HG03571 (cell line): ENCODE results near the gene POLR1E.
"Not testable (repeated sequence)": the region's sequence is repeated elsewhere in the genome, so short reads cannot be mapped to it uniquely, and the experiment has no call there.

ENCODE experiments used
- ATAC-seq: cut with Tn5 transposase; IDR thresholded peaks from one replicate; pipeline ENCODE4 v1.9.1; 2021; ENCODE audit not compliant: unreplicated experiment

The POLR1E gene

DNA sequence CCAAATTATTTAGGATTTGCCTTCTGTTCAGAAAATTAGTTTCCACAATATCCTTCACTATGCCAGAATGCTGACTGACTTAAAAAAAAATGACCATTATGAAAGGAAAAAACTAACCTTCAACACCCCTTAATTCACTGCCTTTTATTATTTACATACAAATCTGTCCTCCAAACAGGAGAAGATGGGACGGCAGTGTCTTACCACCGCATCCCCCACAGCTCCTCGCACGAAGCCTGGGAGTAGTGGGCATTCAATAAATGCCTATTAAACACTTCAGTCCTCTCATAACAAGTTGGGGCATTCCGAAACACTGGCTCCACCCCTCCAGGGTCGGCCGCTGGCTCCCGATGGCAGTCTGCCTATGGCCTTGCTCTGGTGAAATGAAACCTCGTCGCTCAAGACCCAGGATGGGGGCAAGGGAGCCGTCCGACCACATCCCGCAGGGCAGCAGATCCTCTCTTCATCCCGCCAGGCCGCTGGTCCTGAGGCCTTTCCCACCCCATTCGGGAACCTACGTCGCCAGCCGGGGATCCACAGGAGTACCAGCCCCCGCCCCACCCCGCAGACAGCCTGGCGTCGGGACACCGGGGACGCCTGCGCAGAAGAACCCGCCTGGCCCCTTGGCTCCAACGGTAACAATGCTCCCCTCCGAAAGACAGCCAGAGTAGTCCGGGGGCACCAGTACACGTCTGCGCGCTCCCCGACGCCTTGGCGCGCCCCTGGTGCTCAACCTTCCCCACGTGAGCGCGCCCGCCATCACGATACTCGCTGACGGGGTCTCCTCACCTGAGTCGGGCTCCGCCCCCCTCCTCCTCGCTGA is 21.1 kb upstream of the POLR1E start:
- ATAC-seq, result peak; percentile 19

DNA sequence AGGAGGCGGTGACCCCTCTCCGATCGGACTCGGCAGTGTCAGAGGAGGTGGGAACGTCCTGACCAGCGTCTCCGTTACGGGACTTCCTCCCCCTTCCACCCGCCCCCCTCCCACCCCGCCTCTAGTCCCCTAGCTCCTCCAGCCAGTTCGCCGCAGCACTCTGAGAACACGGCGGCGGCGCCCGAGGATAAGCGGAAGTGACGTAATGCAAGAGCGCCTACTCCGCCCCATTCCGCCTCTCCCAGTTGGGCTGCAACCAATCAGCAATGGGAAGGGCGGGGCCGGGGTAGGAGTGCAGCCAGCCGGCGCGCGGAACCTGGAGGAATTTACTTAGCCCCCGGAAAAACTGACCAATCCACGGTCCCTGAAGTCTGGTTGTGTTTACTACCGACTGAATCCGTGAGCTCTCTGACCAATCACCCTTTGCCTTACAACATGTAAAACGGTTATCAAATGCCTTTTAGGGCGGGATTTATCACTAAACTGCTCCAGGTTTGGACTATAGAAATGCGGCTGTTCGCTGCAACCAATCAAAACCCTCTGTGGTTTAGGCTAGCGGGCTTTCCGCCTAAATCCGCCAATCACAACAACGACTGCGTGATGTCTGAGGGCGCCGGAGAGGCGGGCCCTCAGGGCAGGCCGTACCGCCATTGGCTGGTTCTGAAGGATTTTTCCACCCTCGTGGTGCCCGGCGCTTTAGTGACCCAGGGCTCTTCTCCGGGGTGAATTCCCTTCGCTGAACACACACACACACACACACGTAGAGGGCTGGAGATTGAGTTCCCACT is 20.3 kb upstream of the POLR1E start, which contains the start of gene ZBTB5:
TSS of gene ZBTB5 (minus strand) at position 202 of the 788 bp plus-strand sequence. CDS start 22,899 bp downstream, outside the sequence.
- peak; percentile 79 for ATAC-seq

GRCh38 chr9:37466037-37466709 is 19.6 kb upstream of the POLR1E start:
- ATAC-seq, result peak; percentile 12

DNA sequence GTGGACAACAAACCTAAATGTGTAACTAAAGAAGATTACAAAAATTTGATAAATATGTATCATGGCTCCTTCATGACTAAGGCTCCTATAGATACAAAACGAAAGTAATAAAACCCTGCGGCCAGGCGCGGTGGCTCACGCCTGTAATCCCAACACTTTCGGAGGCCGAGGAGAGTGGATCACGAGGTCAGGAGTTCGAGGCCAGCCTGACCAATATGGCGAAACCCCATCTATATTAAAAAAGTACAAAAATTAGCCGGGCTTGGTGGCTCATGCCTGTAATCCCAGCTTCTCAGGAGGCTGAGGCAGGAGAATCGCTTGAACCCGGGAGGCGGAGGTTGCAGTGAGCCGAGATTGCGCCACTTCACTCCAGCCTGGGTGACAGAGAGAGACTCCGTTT is 18.2 kb upstream of the POLR1E start:
- not testable (repeated sequence) for ATAC-seq

DNA sequence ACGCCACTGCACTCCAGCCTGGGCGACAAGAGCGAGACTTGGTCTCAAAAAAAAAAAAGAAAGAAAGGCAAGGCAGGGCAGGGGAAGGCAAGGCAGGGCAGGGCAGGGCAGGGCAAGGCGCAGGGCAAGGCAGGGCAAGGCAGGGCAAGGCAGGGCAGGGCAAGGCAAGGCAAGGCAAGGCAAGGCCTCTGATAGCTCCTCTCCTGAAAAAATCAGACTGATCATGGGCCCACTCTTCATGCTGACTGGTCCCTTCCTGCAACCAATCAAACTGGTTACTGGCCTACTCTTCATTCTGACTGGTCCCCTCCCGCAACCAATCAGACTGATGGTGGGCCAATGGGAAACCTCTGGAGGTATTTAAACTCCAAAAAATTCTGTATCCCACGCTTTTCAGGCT is 17.1 kb upstream of the POLR1E start:
- ATAC-seq, result no peak

DNA sequence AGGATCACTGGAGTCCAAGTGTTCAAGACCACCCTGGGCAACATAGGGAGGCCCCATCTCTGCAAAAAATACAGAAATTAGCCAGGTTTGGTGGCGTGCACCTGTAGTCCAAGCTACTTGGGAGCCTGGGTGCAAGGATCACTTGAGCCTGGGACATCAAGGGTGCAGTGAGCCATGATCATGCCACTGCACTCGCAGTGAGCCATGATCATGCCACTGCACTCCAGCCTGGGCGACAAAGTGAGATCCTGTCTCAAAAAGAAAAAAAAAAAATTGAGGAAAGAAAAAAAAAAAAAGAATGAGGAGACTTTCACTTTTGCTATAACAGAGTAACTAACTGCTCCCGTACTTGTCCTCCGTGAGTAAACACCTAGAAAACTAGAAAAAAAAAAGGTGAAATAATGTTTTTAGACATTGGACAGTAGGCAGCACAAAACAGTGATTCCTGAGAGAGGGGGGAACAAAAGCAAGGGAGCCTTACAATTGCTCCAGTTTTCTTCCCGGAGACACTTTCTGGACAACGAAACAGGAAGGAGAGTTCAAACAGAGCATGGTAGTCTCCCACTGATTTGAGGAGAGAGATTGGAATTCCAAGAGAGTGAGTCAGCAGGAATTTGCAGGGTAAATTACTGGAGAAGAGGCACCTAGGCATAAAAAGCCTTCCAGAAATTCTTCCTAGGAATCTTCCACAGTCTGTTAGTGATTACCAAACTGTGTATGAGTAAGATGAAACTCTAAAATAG is 13.6 kb upstream of the POLR1E start:
- ATAC-seq, result no peak

GRCh38 chr9:37473982-37474381 is 11.8 kb upstream of the POLR1E start:
- ATAC-seq, result not testable (repeated sequence)

DNA sequence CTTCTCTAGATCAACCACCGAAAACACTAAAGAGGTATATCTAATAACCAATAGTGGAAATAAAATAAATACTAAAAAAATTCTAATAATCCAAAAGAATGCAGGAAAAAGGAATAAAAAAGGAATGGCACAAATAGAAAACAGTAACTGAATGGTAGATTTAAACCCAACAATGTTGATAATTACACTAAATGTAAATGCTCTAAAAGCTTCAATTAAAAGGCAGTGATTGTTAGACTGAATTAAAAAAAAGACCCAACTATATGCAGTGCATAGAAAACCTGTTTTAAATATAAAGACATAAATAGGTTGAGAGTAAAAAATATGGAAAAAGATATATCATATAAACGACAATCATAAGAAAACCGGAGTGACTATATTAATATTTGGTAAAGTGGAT is 11.3 kb upstream of the POLR1E start:
- no peak for ATAC-seq

DNA sequence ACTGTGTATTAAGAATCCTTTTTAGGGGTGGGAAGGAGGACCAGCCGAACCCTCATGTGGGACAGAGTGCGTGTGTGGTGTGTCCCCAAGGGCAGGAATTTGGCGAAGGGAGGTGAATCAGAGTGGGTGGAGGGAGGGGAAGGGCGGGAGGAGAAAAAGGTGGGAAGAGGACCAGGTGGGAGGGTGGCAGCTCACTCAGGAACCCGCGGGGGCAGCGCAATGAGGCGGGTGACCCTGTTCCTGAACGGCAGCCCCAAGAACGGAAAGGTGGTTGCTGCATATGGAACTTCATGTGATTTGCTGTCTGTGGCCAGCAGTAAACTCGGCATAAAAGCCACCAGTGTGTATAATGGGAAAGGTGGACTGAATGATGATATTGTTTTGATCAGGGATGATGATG is 8.8 kb upstream of the POLR1E start:
- no peak for ATAC-seq

- not testable (repeated sequence) for ATAC-seq
Measured at GRCh38 chr9:37477443-37477842, 8.3 kb upstream of the POLR1E start.

DNA sequence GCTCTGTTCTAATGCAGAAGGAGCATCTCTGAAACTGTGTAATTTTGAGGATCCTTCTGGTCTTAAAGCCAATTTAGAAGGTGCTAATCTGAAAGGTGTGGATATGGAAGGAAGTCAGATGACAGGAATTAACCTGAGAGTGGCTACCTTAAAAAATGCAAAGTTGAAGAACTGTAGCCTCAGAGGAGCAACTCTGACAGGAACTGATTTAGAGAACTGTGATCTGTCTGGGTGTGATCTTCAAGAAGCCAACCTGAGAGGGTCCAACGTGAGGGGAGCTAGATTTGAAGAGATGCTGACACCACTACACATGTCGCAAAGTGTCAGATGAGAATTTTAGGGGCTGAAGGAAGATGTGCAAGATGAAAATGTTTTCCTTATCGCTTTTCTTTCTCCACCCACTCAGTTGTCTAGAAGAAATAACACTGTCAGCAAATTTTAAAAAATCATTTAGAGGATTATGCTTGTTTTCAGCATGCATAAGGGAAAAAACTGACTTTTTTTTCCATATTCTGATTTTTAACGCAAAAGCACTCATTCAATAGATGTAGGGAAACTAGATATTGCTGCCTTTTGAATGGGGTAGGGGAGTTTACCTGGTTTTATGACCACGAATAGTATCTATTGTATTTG is 7.6 kb upstream of the POLR1E start:
- not testable (repeated sequence) for ATAC-seq

DNA sequence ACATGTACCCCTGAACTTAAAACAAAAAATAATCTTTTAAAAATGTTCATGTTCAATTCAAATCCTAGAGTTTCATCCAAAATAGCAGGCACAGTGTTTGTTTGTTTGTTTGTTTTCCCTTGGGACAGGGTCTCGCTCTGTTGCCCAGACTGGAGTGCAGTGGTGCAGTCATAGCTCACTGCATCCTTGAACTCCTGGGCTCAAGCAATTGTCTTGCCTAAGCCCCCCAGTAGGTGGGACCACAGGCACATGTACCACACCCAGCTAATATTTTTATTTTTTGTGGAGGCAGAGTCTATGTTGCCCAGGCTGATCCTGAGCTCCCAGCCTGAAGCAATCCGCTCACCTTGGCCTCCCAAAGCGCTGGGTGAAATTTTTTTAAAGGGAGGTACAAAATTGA is 5.0 kb upstream of the POLR1E start:
- no peak for ATAC-seq

DNA sequence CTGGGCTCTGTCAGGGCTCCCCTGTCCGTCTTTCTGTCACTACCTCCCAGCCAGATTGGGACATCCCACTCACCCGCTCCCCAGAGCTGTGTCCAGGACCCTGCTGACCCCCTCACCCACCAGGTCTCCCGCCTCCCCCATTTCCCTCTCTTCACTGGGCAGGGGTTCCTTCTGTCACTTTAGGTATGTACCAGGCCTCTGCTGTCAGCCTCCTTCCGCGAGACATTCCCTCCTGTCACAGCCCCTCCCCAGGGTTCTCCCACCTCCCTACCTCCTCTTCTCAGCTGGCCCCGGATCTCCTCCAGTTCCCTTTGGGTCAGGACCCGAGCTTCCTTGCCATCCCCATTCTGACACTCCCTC is 488 bp downstream of the POLR1E start:
- no peak for ATAC-seq

DNA sequence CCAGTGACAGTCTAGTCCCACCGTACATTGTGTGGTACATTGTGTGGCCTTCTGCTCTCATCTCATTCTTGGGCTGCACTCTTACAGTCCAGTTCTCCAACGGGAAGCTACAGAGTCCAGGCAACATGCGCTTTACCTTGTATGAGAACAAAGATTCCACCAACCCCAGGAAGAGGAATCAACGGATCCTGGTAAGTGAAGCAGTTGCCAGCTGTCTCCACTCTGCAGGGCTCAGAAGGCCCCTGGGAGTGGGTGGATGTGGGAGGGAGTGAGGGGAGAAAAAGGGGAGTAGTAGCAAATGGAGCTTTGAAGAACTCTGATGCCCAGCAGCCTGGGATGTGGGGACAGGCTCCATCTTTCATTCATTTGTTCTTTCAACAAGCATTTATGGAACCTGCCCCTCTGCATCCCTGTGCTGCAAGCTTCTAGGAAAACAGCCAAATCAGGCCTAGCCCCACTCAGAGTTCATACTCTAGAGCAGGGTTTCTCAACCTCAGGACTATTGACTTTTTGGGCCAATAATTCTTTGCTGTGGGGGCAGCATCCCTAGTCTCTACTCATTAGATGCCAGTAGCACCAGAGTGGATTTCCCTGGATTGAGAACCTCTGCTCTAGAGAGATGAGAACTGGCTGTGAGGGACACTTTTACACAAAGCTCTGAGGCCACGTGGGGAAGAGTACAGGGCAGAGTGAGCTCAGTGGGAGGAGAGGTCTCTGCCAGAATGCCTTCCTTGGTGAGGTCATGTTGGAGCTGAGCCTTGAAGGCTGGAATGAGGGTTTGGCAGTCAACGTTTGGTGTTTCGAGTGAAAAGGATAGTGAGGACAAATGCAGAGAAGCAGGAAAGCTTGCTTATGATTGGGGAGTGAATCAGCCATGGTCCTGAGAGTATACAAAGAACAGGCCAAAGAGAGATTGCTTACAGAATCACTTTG is 1.1 kb downstream of the POLR1E start:
- no peak for ATAC-seq

- ATAC-seq, result no peak
Measured at GRCh38 chr9:37491939-37492338, 6.2 kb downstream of the POLR1E start.

DNA sequence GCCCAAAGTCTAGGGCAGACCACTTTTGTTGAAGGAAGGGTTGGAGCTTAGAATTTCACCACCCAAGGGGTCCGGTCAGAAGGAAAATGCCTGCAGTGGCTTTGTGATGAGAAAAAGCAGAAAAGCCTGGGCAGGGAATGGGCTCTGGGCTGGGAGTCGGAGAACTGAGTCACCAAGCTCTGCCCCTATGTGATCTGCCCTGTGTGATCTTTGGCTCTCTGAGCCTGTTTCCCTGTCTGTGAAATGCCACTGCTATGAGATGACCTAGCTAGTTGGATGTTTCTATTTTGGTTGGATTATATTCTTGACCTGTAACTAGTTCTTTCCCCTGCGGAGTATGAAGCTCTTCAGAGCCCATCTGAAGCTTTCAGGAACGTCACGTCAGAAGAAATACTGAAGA is 9.8 kb downstream of the POLR1E start:
- no peak for ATAC-seq

GRCh38 chr9:37496020-37496419 is 10.3 kb downstream of the POLR1E start:
- ATAC-seq, result no peak

GRCh38 chr9:37497320-37497719 is 11.6 kb downstream of the POLR1E start:
- ATAC-seq, result no peak

- ATAC-seq, result no peak
Measured at GRCh38 chr9:37498457-37498856, 12.7 kb downstream of the POLR1E start.
